ENCODE measurements around the gene PDE2A. TPM values are rescaled to one million over a fixed set of nuclear protein-coding genes. Genes with fewer than 3 reads are reported as not detected.

The PDE2A gene
- total and polyA plus RNA-seq, 10 of the 15 experiments (the other 5 are each of a cell fraction or from before 2014, with no cell fraction given): 0.06 to 0.15 (median 0.11) TPM; not detected in 6

GRCh38 chr11:72668629-72669347 lies 5.4 kb downstream of the PDE2A start (continued):
- TF ChIP-seq PKNOX1 (IDR thresholded peaks at IDR 0.05): peak; percentile 65
- TF ChIP-seq MTA2 (IDR thresholded peaks at IDR 0.05; ENCODE audit: low read depth): peak; percentile 92
- TF ChIP-seq CBX3 (IDR thresholded peaks at IDR 0.05; ENCODE audit: borderline replicate concordance, low read depth): no peak
- no peak for TF ChIP-seq PAX8 (IDR thresholded peaks at IDR 0.05)
- TF ChIP-seq RB1 (IDR thresholded peaks at IDR 0.05; ENCODE audit: borderline replicate concordance): no peak
- no peak for TF ChIP-seq SMAD5 (IDR thresholded peaks at IDR 0.05; ENCODE audit: low read depth)
- TF ChIP-seq MXI1 (IDR thresholded peaks at IDR 0.05; ENCODE audit: low read depth, low read length): no peak; the same call in 1 of the 2 replicates
- peak; percentile 65; the same call in 1 of the 2 replicates for TF ChIP-seq YY1 (IDR thresholded peaks at IDR 0.05; ENCODE audit: low read depth, low read length)

DNA sequence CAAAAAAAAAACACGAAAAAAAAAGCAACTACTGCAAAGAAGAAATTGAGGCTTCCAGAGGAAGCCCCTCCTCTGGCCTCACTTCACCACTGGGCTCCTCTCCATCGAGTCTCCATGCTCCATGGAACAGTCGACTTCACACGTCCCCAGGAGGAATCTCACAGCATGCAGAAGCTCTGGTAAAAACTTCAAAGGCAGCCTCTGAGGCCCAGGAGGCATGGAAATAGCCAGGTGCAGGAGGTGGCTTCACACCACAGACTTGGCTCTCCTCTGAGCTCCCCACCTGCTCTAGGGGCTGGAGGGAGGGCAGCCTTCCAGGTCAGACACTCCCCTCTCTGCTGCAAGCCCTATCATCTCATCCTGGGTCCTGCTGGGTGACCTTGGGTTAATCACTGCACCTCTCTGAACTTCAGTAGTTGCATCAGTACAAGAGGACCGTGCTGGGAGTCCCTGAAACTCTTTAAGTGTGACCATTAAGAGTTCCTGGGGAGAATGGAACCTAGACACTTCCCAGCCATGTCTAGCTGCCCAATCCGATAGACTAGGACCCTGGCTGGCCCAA lies 8.2 kb downstream of the PDE2A start:
- TF ChIP-seq FOXK2 (IDR thresholded peaks at IDR 0.05) (no peak), BACH1 (IDR thresholded peaks at IDR 0.05; ENCODE audit: borderline replicate concordance) (no peak), NFIC (IDR thresholded peaks at IDR 0.05; ENCODE audit: low read depth, low read length) (no peak), TCF3 (IDR thresholded peaks at IDR 0.05; ENCODE audit: borderline replicate concordance, insufficient read depth, low read depth, low read length) (no peak)
- TF ChIP-seq, protein P1, sequence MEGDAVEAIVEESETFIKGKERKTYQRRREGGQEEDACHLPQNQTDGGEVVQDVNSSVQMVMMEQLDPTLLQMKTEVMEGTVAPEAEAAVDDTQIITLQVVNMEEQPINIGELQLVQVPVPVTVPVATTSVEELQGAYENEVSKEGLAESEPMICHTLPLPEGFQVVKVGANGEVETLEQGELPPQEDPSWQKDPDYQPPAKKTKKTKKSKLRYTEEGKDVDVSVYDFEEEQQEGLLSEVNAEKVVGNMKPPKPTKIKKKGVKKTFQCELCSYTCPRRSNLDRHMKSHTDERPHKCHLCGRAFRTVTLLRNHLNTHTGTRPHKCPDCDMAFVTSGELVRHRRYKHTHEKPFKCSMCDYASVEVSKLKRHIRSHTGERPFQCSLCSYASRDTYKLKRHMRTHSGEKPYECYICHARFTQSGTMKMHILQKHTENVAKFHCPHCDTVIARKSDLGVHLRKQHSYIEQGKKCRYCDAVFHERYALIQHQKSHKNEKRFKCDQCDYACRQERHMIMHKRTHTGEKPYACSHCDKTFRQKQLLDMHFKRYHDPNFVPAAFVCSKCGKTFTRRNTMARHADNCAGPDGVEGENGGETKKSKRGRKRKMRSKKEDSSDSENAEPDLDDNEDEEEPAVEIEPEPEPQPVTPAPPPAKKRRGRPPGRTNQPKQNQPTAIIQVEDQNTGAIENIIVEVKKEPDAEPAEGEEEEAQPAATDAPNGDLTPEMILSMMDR (IDR thresholded peaks at IDR 0.05 in 2 of 3, conservative IDR thresholded peaks at IDR 0.05 in 1 of 3; ENCODE audit: control insufficient read depth in 2 of 3, extremely low read depth in 1 of 3, insufficient read depth in 1 of 3, low read depth in 3 of 3, low read length in 3 of 3): no peak
- under 1% methylated on average over 6 of the region's 6 CpGs for WGBS (ENCODE audit: insufficient coverage, insufficient replicate concordance, low lambda C conversion rate, missing lambda C conversion rate)
- ChIA-PET RAD21 (ENCODE audit: unreplicated experiment) (no interaction called here), SMC1A (ENCODE audit: uncharacterized antibody, unreplicated experiment) (interaction anchor here (1.8 kb wide), 1 partner anchor 10 kb away, joined by 4 read pairs; no protein-coding TSS in a partner anchor), POLR2A (interaction anchor here (0.6 kb wide), 2 partner anchors 27 to 93 kb away, joined by 4 to 7 read pairs; no protein-coding TSS in a partner anchor), CTCF (interaction anchor here (1.1 kb wide), 1 partner anchor 18 kb away, joined by 3 read pairs; no protein-coding TSS in a partner anchor)
- DNase-seq (ENCODE audit: low read depth, low spot score) (no peak), FAIRE-seq (no peak), ATAC-seq (no peak)
- Histone ChIP-seq H3K4me2 (ENCODE audit: control insufficient read depth, insufficient read depth) (no peak overlapping the region), H3K4me1 (ENCODE audit: control insufficient read depth, insufficient read depth, low read length) (peaks cover 25% of the 10 kb centered on the region), H3K4me3 (no peak overlapping the region), H4K20me1 (ENCODE audit: control insufficient read depth, insufficient read depth) (no peaks in the 10 kb centered on the region; the same call in 1 of the 2 replicates), H3K27ac (ENCODE audit: control insufficient read depth, insufficient read depth) (no peak overlapping the region), H3K9ac (ENCODE audit: control insufficient read depth, insufficient read depth, low read length) (no peak overlapping the region), H3K79me2 (ENCODE audit: control insufficient read depth, insufficient read depth, low read length) (no peaks in the 10 kb centered on the region), H3K9me3 (replicated peaks; ENCODE audit: control insufficient read depth, insufficient read depth, low read length) (peaks cover 2% of the 10 kb centered on the region; the same call in 1 of the 3 replicates), H2AFZ (ENCODE audit: control insufficient read depth, low read depth, low read length) (no peak overlapping the region), H3K27me3 (replicated peaks in 1 of 2; ENCODE audit: control insufficient read depth in 2 of 2, insufficient read depth in 2 of 2, low read length in 1 of 2) (peaks cover 1 to 3% of the 10 kb centered on the region in 2 experiments; a peak in 1 of 4 replicates), H3K36me3 (ENCODE audit: control insufficient read depth in 2 of 2, insufficient read depth in 2 of 2, low read length in 1 of 2) (no peaks in the 10 kb centered on the region)
- intact Hi-C loops (cut with micrococcal nuclease; ENCODE audit: unreplicated experiment) (no loop called here), in situ Hi-C loops (cut with MboI) (no loop called here)
- no TSS peak for BruUV-seq (replicated peaks)
